Uterus (tissue), 4 donors: ENCODE data around the gene BRAF. TPM values are rescaled to one million over a fixed set of nuclear protein-coding genes. Genes with fewer than 3 reads are reported as not detected.

ENCODE experiments used
- DNase-seq, 2 donors: peaks; one replicate each; pipeline ENCODE4 v3.0.0-alpha.2; 2019 to 2020
- H3K27ac ChIP-seq, 2 donors: fragments of 200-600 bp; sonication (generic); 1 replicate in 1 of 2; 2 replicates in 1 of 2; pipeline ENCODE4 v1.5.1; 2016 to 2018
- H3K27me3 ChIP-seq, 2 donors: fragments of 200-600 bp; sonication (generic); one replicate each; pipeline ENCODE4 v1.5.1; 2018 to 2019; ENCODE audit warnings: control low read depth in 1 of 2
- H3K36me3 ChIP-seq, 2 donors: fragments of 200-600 bp; sonication (generic); one replicate each; pipeline ENCODE4 v1.5.1; 2019; ENCODE audit warnings: control low read depth in 1 of 2
- H3K4me1 ChIP-seq, 2 donors: fragments of 200-600 bp; sonication (generic); one replicate each; pipeline ENCODE4 v1.5.1; 2018 to 2019; ENCODE audit warnings: control low read depth in 1 of 2
- H3K4me3 ChIP-seq, 2 donors: fragments of 200-600 bp; sonication (generic); 1 replicate in 1 of 2; 2 replicates in 1 of 2; pipeline ENCODE4 v1.5.1; 2018 to 2019; ENCODE audit warnings: mild to moderate bottlenecking in 1 of 2
- H3K9me3 ChIP-seq, 2 donors: fragments of 200-600 bp; sonication (generic); one replicate each; pipeline ENCODE4 v1.5.1; 2019; ENCODE audit warnings: control low read depth in 1 of 2
- POLR2A ChIP-seq, 2 donors: fragments of 450-650 bp; IDR thresholded peaks; one replicate each; pipeline ENCODE4 v1.6.1; 2016; ENCODE audit warnings: antibody characterized with exemption in 2 of 2, mild to moderate bottlenecking in 1 of 2, moderate library complexity in 1 of 2
- intact Hi-C: fragments of 100-400 bp; cut with DNase I; formaldehyde crosslinking; loops from one replicate; pipeline ENCODE4 v1.15.1; 2023; ENCODE audit warnings: low total_unique reads
- total RNA-seq, 4 donors: library from RNA; depleted of rRNA in 3 of 4; stranded (reverse); fragments of >200 nt in 3 of 4; gene quantifications; one replicate each; pipeline versions ENCODE4 v1.1.0 to v1.2.4, GENCODE V29; 2014 to 2023
- TF ChIP-seq, protein P1 (sequence below), 4 experiments: fragments of 200-600 bp in 2 of 4; fragments of 450-650 bp in 2 of 4; sonication (generic) in 2 of 4; IDR thresholded peaks; one replicate each; pipeline ENCODE4 v1.5.1; 2016 to 2019; ENCODE audit warnings: antibody characterized with exemption in 4 of 4, mild to moderate bottlenecking in 2 of 4, moderate library complexity in 1 of 4
- donor health status: DM: yes; HTN: yes; CAD: no.

Gene BRAF
- total RNA-seq, 4 donors from 2014 or later, result 42.6 to 76.8 (median 66.5) TPM

DNA sequence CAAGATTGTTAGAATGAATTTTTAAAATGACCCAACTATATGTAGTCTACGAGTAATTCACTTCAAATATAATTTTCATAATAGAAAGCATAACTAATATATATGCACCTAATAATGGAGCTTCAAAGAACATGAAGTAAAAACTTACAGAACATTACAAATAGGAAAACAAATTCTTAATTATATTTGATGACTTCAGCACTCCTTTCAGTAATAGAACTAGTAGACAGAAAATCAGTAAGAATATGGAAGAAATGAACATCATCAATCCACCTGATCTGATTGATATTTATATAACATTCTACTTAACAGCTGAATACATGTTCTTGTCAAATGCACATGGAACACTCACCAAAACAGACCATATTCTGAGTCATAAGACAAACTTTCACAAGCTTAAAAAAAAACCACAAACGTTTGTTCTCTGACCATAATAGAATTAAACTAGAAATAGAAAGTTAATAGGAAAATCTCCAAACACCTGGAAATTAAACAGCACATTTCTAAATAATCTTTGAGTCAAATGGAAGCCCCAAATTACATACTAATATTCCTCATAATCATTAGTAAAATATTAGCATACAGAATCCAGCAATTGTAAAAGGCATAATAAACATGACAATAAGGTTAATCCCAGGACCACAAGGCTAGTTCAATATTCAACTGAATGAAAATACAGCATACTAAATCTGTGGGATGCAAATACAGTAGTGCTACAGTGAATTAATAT, 48.0 kb downstream of the BRAF start:
- intact Hi-C loops, result no loop called here
- no peak overlapping the region for H3K4me3 ChIP-seq
- peaks cover 0 to 4% of the 10 kb centered on the region in 2 donors for H3K36me3 ChIP-seq
- TF ChIP-seq, protein P1, sequence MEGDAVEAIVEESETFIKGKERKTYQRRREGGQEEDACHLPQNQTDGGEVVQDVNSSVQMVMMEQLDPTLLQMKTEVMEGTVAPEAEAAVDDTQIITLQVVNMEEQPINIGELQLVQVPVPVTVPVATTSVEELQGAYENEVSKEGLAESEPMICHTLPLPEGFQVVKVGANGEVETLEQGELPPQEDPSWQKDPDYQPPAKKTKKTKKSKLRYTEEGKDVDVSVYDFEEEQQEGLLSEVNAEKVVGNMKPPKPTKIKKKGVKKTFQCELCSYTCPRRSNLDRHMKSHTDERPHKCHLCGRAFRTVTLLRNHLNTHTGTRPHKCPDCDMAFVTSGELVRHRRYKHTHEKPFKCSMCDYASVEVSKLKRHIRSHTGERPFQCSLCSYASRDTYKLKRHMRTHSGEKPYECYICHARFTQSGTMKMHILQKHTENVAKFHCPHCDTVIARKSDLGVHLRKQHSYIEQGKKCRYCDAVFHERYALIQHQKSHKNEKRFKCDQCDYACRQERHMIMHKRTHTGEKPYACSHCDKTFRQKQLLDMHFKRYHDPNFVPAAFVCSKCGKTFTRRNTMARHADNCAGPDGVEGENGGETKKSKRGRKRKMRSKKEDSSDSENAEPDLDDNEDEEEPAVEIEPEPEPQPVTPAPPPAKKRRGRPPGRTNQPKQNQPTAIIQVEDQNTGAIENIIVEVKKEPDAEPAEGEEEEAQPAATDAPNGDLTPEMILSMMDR (IDR thresholded peaks at IDR 0.05), result no peak
- no peak for TF ChIP-seq POLR2A (IDR thresholded peaks at IDR 0.05)
- no peak overlapping the region for H3K27ac ChIP-seq
- no peaks in the 10 kb centered on the region for H3K9me3 ChIP-seq
- no peak for DNase-seq
- H3K4me1 ChIP-seq, result no peaks in the 10 kb centered on the region
- no peaks in the 10 kb centered on the region for H3K27me3 ChIP-seq

DNA sequence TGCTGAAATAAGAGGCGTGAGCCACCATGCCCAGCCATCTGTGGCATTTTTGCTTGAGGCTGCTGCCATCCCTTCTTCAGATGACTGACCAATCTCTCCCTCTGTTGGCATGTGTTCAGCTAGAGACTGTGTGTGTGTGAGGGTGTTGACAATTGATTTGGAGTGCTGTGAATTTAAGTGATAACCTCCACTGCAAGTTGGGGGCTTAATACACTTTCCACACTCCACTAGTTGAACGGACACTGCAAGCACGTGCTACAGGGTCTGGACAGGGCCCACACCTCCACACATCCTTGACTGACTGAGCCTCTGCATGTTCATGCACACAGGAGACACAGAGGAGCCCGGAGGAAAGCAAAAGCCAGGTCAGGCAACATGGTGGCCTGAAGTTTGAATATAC, 51.3 kb downstream of the BRAF start:
- DNase-seq, result no peak
- no peak for TF ChIP-seq POLR2A (IDR thresholded peaks at IDR 0.05)
- TF ChIP-seq, protein P1 (IDR thresholded peaks at IDR 0.05), result no peak
- Histone ChIP-seq H3K9me3 (no peaks in the 10 kb centered on the region), H3K27ac (no peak overlapping the region), H3K27me3 (no peaks in the 10 kb centered on the region), H3K4me1 (no peaks in the 10 kb centered on the region), H3K4me3 (no peak overlapping the region), H3K36me3 (peaks cover 0 to 4% of the 10 kb centered on the region in 2 donors)
- intact Hi-C loops, result no loop called here

DNA sequence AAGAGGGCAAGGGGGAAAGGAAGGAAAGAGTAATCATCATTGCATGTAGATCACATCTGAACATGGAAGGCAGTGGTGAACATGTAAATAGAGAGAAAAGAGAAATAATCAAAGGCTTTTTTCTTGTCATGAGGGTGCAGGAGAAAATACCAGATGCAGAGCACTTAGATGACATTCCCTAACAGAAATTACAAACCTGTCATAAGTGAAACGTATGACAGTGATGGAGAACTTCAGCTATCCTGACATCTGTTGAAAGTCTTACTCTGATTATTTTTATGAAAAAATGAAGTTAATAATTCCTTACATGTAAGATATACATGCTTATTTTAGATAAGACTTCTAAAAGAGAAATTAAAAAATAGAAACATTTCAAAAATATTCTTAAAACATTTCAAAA, 54.7 kb downstream of the BRAF start:
- no peaks in the 10 kb centered on the region for H3K4me1 ChIP-seq
- no peaks in the 10 kb centered on the region for H3K9me3 ChIP-seq
- no peaks in the 10 kb centered on the region for H3K27me3 ChIP-seq
- TF ChIP-seq, protein P1 (IDR thresholded peaks at IDR 0.05), result no peak
- TF ChIP-seq POLR2A (IDR thresholded peaks at IDR 0.05), result no peak
- intact Hi-C loops, result no loop called here
- H3K4me3 ChIP-seq, result no peak overlapping the region
- no peak for DNase-seq
- no peak overlapping the region for H3K27ac ChIP-seq
- no peaks in the 10 kb centered on the region for H3K36me3 ChIP-seq

DNA sequence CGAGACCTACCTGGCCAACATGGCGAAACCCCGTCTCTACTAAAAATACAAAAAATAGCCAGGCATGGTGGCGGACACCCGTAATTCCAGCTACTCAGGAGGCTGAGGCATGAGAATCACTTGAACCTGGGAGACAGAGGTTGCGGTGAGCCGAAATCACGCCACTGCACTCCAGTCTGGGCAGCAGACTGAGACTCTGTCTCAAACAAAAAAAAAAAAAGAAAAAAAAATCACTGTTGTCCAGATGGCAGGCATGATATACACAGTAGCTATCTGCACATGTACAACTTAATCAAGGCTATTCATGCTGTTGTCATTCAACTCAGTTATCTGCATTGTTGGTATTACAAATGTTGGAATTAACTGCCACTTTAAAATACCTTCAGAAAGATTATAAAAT, 55.3 kb downstream of the BRAF start:
- Histone ChIP-seq H3K27me3 (no peaks in the 10 kb centered on the region), H3K4me3 (no peak overlapping the region), H3K36me3 (no peaks in the 10 kb centered on the region), H3K27ac (no peak overlapping the region), H3K9me3 (no peaks in the 10 kb centered on the region), H3K4me1 (no peaks in the 10 kb centered on the region)
- TF ChIP-seq POLR2A (IDR thresholded peaks at IDR 0.05), result no peak
- TF ChIP-seq, protein P1 (IDR thresholded peaks at IDR 0.05), result no peak
- intact Hi-C loops, result no loop called here
- DNase-seq, result no peak

DNA sequence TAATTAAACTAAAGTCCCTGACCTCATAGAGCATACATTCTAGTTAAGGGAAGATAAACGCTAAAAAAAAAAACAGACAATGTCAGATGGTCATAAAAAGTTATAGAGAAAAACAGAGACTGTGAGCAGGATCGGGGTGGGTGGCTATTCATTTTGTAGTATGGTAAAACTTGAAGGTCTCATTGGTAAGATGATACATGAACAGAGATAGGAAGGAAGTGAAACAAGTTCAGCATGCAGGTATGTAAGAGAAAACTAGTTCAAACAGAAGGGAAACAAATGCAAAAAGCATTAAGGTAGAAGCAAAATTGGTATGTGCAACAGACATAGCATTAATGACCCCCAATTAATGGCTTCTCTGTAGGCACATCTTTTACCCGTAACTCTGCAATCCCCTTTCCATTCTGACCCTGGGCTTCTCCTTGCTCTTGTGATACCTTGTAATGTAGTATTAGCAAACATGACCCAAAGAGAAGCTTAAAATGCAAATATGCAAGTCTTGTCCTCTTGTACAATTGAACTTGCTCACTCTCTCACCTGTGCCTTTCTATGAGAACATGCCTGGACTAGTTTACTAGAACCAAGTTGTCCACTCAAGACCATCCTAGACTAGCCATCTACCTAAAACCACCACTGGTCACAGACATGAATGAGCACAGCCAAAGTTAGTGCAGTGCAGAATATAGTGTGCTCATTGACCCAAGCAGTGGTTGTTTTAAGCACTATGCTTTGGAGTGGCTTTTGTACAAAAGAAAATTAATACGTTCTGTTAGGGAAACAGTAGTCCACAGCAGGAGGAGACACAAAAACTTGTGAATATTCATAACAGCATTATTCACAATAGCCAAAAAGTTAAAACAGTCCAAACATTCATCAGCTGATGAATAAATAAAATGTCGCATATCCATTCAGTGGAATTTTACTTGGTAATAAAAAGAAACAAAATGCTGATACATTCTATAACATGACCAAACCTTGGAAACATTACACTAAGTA, 57.0 kb downstream of the BRAF start:
- no peak overlapping the region for H3K4me3 ChIP-seq
- no peaks in the 10 kb centered on the region for H3K4me1 ChIP-seq
- intact Hi-C loops, result no loop called here
- no peaks in the 10 kb centered on the region for H3K9me3 ChIP-seq
- H3K27me3 ChIP-seq, result no peaks in the 10 kb centered on the region
- H3K27ac ChIP-seq, result no peak overlapping the region
- TF ChIP-seq, protein P1 (IDR thresholded peaks at IDR 0.05), result no peak
- no peak for TF ChIP-seq POLR2A (IDR thresholded peaks at IDR 0.05)
- DNase-seq, result no peak
- H3K36me3 ChIP-seq, result no peaks in the 10 kb centered on the region
